Body of pancreas (tissue), 4 donors: ENCODE measurements around the gene ATP10A. TPM values are rescaled to one million over a fixed set of nuclear protein-coding genes. Genes with fewer than 3 reads are reported as not detected.

ENCODE experiments used
- ATAC-seq: fragments of 150-250 bp; one replicate; pipeline ENCODE4 v1.9.1; 2016
- DNase-seq, 4 donors: peaks; one replicate each; pipeline ENCODE4 v3.0.0-alpha.2; 2019
- H3K27ac ChIP-seq, 4 donors: fragments of 200-600 bp; sonication (generic); 1 replicate in 3 of 4; 2 replicates in 1 of 4; pipeline versions ENCODE4 v1.5.1 to v1.6.1; 2016 to 2019; ENCODE audit warnings: mild to moderate bottlenecking in 1 of 4, mixed read lengths in 1 of 4, moderate library complexity in 1 of 4
- H3K27me3 ChIP-seq, 2 donors: fragments of 200-600 bp; sonication (generic); one replicate each; pipeline ENCODE4 v1.6.0; 2016; ENCODE audit warnings: mild to moderate bottlenecking in 1 of 2
- H3K36me3 ChIP-seq, 2 donors: fragments of 200-600 bp; sonication (generic); replicated peaks in 1 of 2; 2 replicates each; pipeline ENCODE4 v1.5.1; 2016; ENCODE audit warnings: low read depth in 2 of 2; ENCODE audit not compliant: insufficient read depth in 1 of 2
- H3K4me1 ChIP-seq: fragments of 200-600 bp; sonication (generic); one replicate; pipeline ENCODE4 v1.6.0; 2016
- H3K4me3 ChIP-seq, 2 donors: fragments of 200-600 bp; sonication (generic); 1 replicate in 1 of 2; 2 replicates in 1 of 2; pipeline ENCODE4 v1.5.1; 2016 to 2019
- H3K9me3 ChIP-seq, 3 donors: fragments of 200-600 bp; sonication (generic); 1 replicate in 2 of 3; 2 replicates in 1 of 3; pipeline ENCODE4 v1.5.1; 2016
- CTCF ChIP-seq, 7 experiments: fragments of 450-650 bp in 4 of 7; fragments of 200-600 bp in 3 of 7; sonication (generic) in 3 of 7; IDR thresholded peaks; one replicate each; pipeline ENCODE4 v1.5.1; 2016 to 2019; ENCODE audit warnings: antibody characterized with exemption in 7 of 7
- POLR2A ChIP-seq, 3 donors: fragments of 450-650 bp; IDR thresholded peaks; one replicate each; pipeline ENCODE4 v1.6.1; 2016; ENCODE audit warnings: antibody characterized with exemption in 3 of 3, mild to moderate bottlenecking in 2 of 3
- WGBS, 2 donors: methylation state at CpG; one replicate each; pipeline ENCODE4 v1.1.5; 2017; 5-methylcytosine and 5-hydroxymethylcytosine counted together
- intact Hi-C: fragments of 100-400 bp; cut with DNase I; formaldehyde crosslinking; loops from one replicate; pipeline ENCODE4 v1.15.1; 2023
- total RNA-seq, 2 donors: library from RNA; depleted of rRNA; stranded (reverse); fragments of >200 nt; gene quantifications; one replicate each; pipeline ENCODE4 v1.1.0, GENCODE V29; 2016

The ATP10A gene
- total RNA-seq, 2 donors from 2014 or later = 1.3 to 2.0 TPM

- H3K9me3 ChIP-seq = no peaks in the 10 kb centered on the region
- H3K4me3 ChIP-seq = no peak overlapping the region
- no peaks in the 10 kb centered on the region for H3K4me1 ChIP-seq
- H3K36me3 ChIP-seq = no peaks in the 10 kb centered on the region
- H3K27ac ChIP-seq = no peak overlapping the region
- intact Hi-C loops = no loop called here
- TF ChIP-seq POLR2A (IDR thresholded peaks at IDR 0.05) = no peak
- TF ChIP-seq CTCF (IDR thresholded peaks at IDR 0.05) = no peak
- no peak for DNase-seq
- H3K27me3 ChIP-seq = no peaks in the 10 kb centered on the region
- no peak for ATAC-seq
- 73 to 89% methylated on average over 6 to 13 of the region's 13 CpGs for WGBS, 2 donors
Observed at GRCh38 chr15:25767356-25768151, 95.6 kb downstream of the ATP10A start.

GRCh38 chr15:25766417-25766816 is 96.7 kb downstream of the ATP10A start:
- Histone ChIP-seq H3K27me3 (no peaks in the 10 kb centered on the region), H3K36me3 (no peaks in the 10 kb centered on the region), H3K4me1 (no peaks in the 10 kb centered on the region), H3K27ac (no peak overlapping the region), H3K9me3 (no peaks in the 10 kb centered on the region), H3K4me3 (no peak overlapping the region)
- intact Hi-C loops = no loop called here
- ATAC-seq (no peak), DNase-seq (no peak)
- 64 to 73% methylated on average over 6 to 7 of the region's 7 CpGs for WGBS, 2 donors
- TF ChIP-seq CTCF (IDR thresholded peaks at IDR 0.05) (no peak), POLR2A (IDR thresholded peaks at IDR 0.05) (no peak)

- Histone ChIP-seq H3K27ac (no peak overlapping the region), H3K27me3 (no peaks in the 10 kb centered on the region), H3K9me3 (no peaks in the 10 kb centered on the region), H3K4me3 (no peak overlapping the region), H3K4me1 (no peaks in the 10 kb centered on the region), H3K36me3 (no peaks in the 10 kb centered on the region)
- TF ChIP-seq POLR2A (IDR thresholded peaks at IDR 0.05) = no peak
- TF ChIP-seq CTCF (IDR thresholded peaks at IDR 0.05) = no peak
- DNase-seq (no peak), ATAC-seq (no peak)
- 64 to 66% methylated on average over 14 of the region's 14 CpGs for WGBS, 2 donors
- intact Hi-C loops = no loop called here
Observed at GRCh38 chr15:25764980-25765735, 98.0 kb downstream of the ATP10A start.

GRCh38 chr15:25763954-25764353 is 99.2 kb downstream of the ATP10A start:
- Histone ChIP-seq H3K4me1 (no peaks in the 10 kb centered on the region), H3K27me3 (no peaks in the 10 kb centered on the region), H3K9me3 (no peaks in the 10 kb centered on the region), H3K4me3 (no peak overlapping the region), H3K27ac (no peak overlapping the region), H3K36me3 (no peaks in the 10 kb centered on the region)
- ATAC-seq (no peak), DNase-seq (no peak)
- WGBS, 2 donors = 84 to 91% methylated on average over 6 to 7 of the region's 7 CpGs
- intact Hi-C loops = no loop called here
- TF ChIP-seq CTCF (IDR thresholded peaks at IDR 0.05) = no peak
- TF ChIP-seq POLR2A (IDR thresholded peaks at IDR 0.05) = no peak
